Mesendoderm (in vitro differentiated cells): ENCODE data around the gene POU2F1.

Experiments
- DNase-seq: peaks from one replicate; pipeline ENCODE4 v3.0.0; 2013
- H2AK5ac ChIP-seq: 2 replicates; pipeline ENCODE4 v1.6.1; 2013; ENCODE audit warnings: low read length, inconsistent platforms
- H2BK120ac ChIP-seq: 2 replicates; pipeline ENCODE4 v1.6.1; 2013; ENCODE audit warnings: low read depth, mild to moderate bottlenecking, low read length, moderate library complexity, mixed read lengths
- H2BK15ac ChIP-seq: replicated peaks from 2 replicates; pipeline ENCODE4 v1.6.1; 2013; ENCODE audit warnings: low read depth, mild to moderate bottlenecking, moderate library complexity
- H2BK5ac ChIP-seq: 2 replicates; pipeline ENCODE4 v1.6.1; 2013; ENCODE audit warnings: low read length, inconsistent platforms
- H3K18ac ChIP-seq: 2 replicates; pipeline ENCODE4 v1.6.1; 2013; ENCODE audit warnings: mild to moderate bottlenecking, low read length, mixed read lengths
- H3K23ac ChIP-seq: one replicate; pipeline ENCODE4 v1.6.1; 2013; ENCODE audit warnings: low read length
- H3K27ac ChIP-seq: 2 replicates; pipeline ENCODE4 v1.5.1; 2013; ENCODE audit warnings: low read depth, mild to moderate bottlenecking, inconsistent platforms, low read length, moderate library complexity
- H3K27me3 ChIP-seq: 2 replicates; pipeline ENCODE4 v1.6.1; 2013; ENCODE audit warnings: low read length, control low read depth, mild to moderate bottlenecking, inconsistent platforms; ENCODE audit not compliant: insufficient read depth, poor library complexity
- H3K36me3 ChIP-seq: 2 replicates; pipeline ENCODE4 v1.6.1; 2013; ENCODE audit warnings: low read length, inconsistent platforms; ENCODE audit not compliant: control insufficient read depth, insufficient read depth
- H3K4ac ChIP-seq: one replicate; pipeline ENCODE4 v1.6.1; 2013; ENCODE audit warnings: low read depth, mild to moderate bottlenecking, low read length, moderate library complexity
- H3K4me1 ChIP-seq: 2 replicates; pipeline ENCODE4 v1.6.1; 2013; ENCODE audit warnings: low read depth, low read length, inconsistent platforms; ENCODE audit not compliant: control insufficient read depth
- H3K4me2 ChIP-seq: 2 replicates; pipeline ENCODE4 v1.6.1; 2013; ENCODE audit warnings: low read length
- H3K4me3 ChIP-seq: 2 replicates; pipeline ENCODE4 v1.5.1; 2013; ENCODE audit warnings: mild to moderate bottlenecking, low read length
- H3K56ac ChIP-seq: one replicate; pipeline ENCODE4 v1.6.1; 2013; ENCODE audit warnings: low read length
- H3K79me1 ChIP-seq: 2 replicates; pipeline ENCODE4 v1.6.1; 2013; ENCODE audit warnings: low read length, inconsistent platforms
- H3K79me2 ChIP-seq: 2 replicates; pipeline ENCODE4 v1.6.1; 2013; ENCODE audit warnings: mild to moderate bottlenecking, low read length; ENCODE audit not compliant: control insufficient read depth, insufficient read depth
- H3K9ac ChIP-seq: 2 replicates; pipeline ENCODE4 v1.6.1; 2013; ENCODE audit warnings: low read length, inconsistent platforms
- H4K5ac ChIP-seq: one replicate; pipeline ENCODE4 v1.6.1; 2013; ENCODE audit warnings: low read length
- H4K8ac ChIP-seq: one replicate; pipeline ENCODE4 v1.6.1; 2013; ENCODE audit warnings: low read depth, mild to moderate bottlenecking, control low read depth, low read length, moderate library complexity
- WGBS: extraction: QIAGEN DNeasy Blood & Tissue Kit; methylation state at CpG from one replicate; pipeline ENCODE4 v1.1.7; 2013; ENCODE audit warnings: low lambda C conversion rate, missing lambda C conversion rate; ENCODE audit not compliant: insufficient coverage; ENCODE audit errors: extremely low coverage; 5-methylcytosine and 5-hydroxymethylcytosine counted together

Gene POU2F1

GRCh38 chr1:167426716-167427115 is 206.0 kb downstream of the POU2F1 start:
- no peak overlapping the region for H2BK15ac ChIP-seq
- H3K23ac ChIP-seq = no peak overlapping the region
- H3K4ac ChIP-seq = no peak overlapping the region
- no peak for DNase-seq
- peaks cover 3% of the 10 kb centered on the region for H3K4me1 ChIP-seq
- H4K8ac ChIP-seq = no peak overlapping the region
- H2AK5ac ChIP-seq = no peak overlapping the region
- no peak overlapping the region for H3K27ac ChIP-seq
- H3K56ac ChIP-seq = no peak overlapping the region
- no peak overlapping the region for H3K4me3 ChIP-seq
- no peak overlapping the region for H2BK5ac ChIP-seq
- no peaks in the 10 kb centered on the region for H3K27me3 ChIP-seq
- H4K5ac ChIP-seq = no peak overlapping the region
- no peak overlapping the region for H3K9ac ChIP-seq
- no peak overlapping the region for H3K4me2 ChIP-seq
- H3K79me1 ChIP-seq = no peaks in the 10 kb centered on the region
- H3K36me3 ChIP-seq = no peaks in the 10 kb centered on the region
- no CpG with 5 or more reads among the region's 4 CpGs for WGBS
- no peak overlapping the region for H3K18ac ChIP-seq
- no peak overlapping the region for H2BK120ac ChIP-seq
- no peaks in the 10 kb centered on the region for H3K79me2 ChIP-seq

DNA sequence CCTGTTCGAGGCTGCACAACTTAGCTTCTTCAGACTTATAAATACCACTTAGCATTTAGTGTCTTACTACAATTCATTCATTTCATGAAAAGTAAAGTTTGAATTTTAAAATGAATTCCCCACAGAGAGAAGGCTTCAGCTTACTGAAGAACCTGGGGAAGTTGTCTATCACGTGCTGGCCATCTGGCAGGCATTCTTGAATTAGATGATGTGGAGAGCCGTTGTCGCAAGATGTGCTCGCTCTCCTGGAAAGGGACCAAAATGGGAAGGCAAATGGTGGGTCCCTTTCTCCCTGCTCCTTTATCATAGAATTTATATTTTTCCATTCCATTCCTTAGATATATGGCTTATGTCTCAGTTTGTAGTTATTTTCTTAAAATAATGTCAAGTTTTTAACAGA is 207.2 kb downstream of the POU2F1 start:
- H3K4me1 ChIP-seq = peaks cover 3% of the 10 kb centered on the region

GRCh38 chr1:167428395-167428794 is 207.7 kb downstream of the POU2F1 start:
- H3K27me3 ChIP-seq = no peaks in the 10 kb centered on the region
- H2BK15ac ChIP-seq = no peak overlapping the region
- H4K5ac ChIP-seq = no peak overlapping the region
- DNase-seq = no peak
- no peaks in the 10 kb centered on the region for H3K36me3 ChIP-seq
- no peak overlapping the region for H2BK120ac ChIP-seq
- H3K4me1 ChIP-seq = peaks cover 3% of the 10 kb centered on the region
- no peak overlapping the region for H3K27ac ChIP-seq
- H2BK5ac ChIP-seq = no peak overlapping the region
- no peak overlapping the region for H2AK5ac ChIP-seq
- H3K4ac ChIP-seq = no peak overlapping the region
- no peaks in the 10 kb centered on the region for H3K79me1 ChIP-seq
- H3K79me2 ChIP-seq = no peaks in the 10 kb centered on the region
- H3K9ac ChIP-seq = no peak overlapping the region
- H3K23ac ChIP-seq = no peak overlapping the region
- no peak overlapping the region for H3K18ac ChIP-seq
- no peak overlapping the region for H3K56ac ChIP-seq
- H4K8ac ChIP-seq = no peak overlapping the region
- no CpG with 5 or more reads among the region's 2 CpGs for WGBS
- no peak overlapping the region for H3K4me2 ChIP-seq
- H3K4me3 ChIP-seq = no peak overlapping the region

More for the DNA sequence above, 207.2 kb downstream of the POU2F1 start:
- no peak overlapping the region for H4K5ac ChIP-seq
- H3K23ac ChIP-seq = no peak overlapping the region
- H2AK5ac ChIP-seq = no peak overlapping the region
- H3K18ac ChIP-seq = no peak overlapping the region
- no peak for DNase-seq
- H2BK5ac ChIP-seq = no peak overlapping the region
- H3K27me3 ChIP-seq = no peaks in the 10 kb centered on the region
- H4K8ac ChIP-seq = no peak overlapping the region
- no CpG with 5 or more reads among the region's 5 CpGs for WGBS
- no peak overlapping the region for H2BK120ac ChIP-seq
- H3K36me3 ChIP-seq = no peaks in the 10 kb centered on the region
- H3K27ac ChIP-seq = no peak overlapping the region
- H3K56ac ChIP-seq = no peak overlapping the region
- H3K9ac ChIP-seq = no peak overlapping the region
- H3K79me2 ChIP-seq = no peaks in the 10 kb centered on the region
- no peaks in the 10 kb centered on the region for H3K79me1 ChIP-seq
- no peak overlapping the region for H2BK15ac ChIP-seq
- H3K4me3 ChIP-seq = no peak overlapping the region
- no peak overlapping the region for H3K4ac ChIP-seq
- H3K4me2 ChIP-seq = no peak overlapping the region

GRCh38 chr1:167429612-167430011 is 208.9 kb downstream of the POU2F1 start:
- H3K79me2 ChIP-seq = no peaks in the 10 kb centered on the region
- no peak for DNase-seq
- no peak overlapping the region for H3K4me3 ChIP-seq
- H3K56ac ChIP-seq = no peak overlapping the region
- no peak overlapping the region for H3K23ac ChIP-seq
- no peak overlapping the region for H2BK5ac ChIP-seq
- no peak overlapping the region for H4K5ac ChIP-seq
- WGBS = no CpG with 5 or more reads among the region's 2 CpGs
- H3K36me3 ChIP-seq = no peaks in the 10 kb centered on the region
- peaks cover 3% of the 10 kb centered on the region for H3K4me1 ChIP-seq
- H2AK5ac ChIP-seq = no peak overlapping the region
- H3K9ac ChIP-seq = no peak overlapping the region
- H2BK120ac ChIP-seq = no peak overlapping the region
- H3K79me1 ChIP-seq = no peaks in the 10 kb centered on the region
- H3K4me2 ChIP-seq = no peak overlapping the region
- H3K18ac ChIP-seq = no peak overlapping the region
- H3K27ac ChIP-seq = no peak overlapping the region
- no peak overlapping the region for H4K8ac ChIP-seq
- H2BK15ac ChIP-seq = no peak overlapping the region
- H3K4ac ChIP-seq = no peak overlapping the region
- no peaks in the 10 kb centered on the region for H3K27me3 ChIP-seq

DNA sequence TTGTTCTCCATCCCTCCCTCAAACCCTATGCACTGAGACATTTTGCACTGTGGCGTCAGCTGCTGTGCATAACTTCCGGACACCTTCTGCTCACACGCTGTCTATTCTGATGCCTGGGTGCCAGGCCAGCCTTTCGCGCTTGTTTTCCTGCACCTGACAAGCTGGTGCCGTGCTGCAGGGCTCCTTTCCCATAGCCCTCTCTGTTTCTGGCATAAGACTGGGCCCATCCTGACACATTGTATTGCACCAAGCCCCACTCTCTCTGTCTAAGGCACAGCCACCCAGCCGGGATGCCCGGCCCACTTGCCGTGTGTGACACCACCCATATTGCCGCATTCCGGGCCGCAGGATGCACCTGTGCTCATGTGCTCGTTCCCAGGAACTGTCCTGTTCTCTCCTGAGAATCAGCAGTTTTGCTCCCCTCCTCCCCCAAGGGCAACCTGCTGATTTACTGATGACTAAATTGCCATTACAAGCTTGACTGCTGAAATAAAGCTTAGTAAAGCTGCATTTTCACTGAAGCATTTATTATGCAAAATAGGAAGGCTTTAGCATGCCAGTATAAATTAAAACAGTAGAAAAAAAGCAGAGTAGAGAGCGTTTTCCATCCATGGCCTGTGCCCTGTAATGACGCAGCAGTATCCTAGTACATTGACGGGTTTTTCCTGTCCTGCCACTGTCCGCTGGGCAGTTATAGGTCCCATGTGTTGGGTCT is 209.6 kb downstream of the POU2F1 start:
- Histone ChIP-seq H3K79me1 (no peaks in the 10 kb centered on the region), H2BK5ac (no peak overlapping the region), H3K4me1 (peaks cover 2% of the 10 kb centered on the region), H3K27me3 (no peaks in the 10 kb centered on the region), H3K56ac (no peak overlapping the region), H4K5ac (no peak overlapping the region), H3K4me3 (no peak overlapping the region), H2AK5ac (no peak overlapping the region), H3K18ac (no peak overlapping the region), H3K23ac (peak overlapping the region; percentile 80), H2BK120ac (no peak overlapping the region), H3K4ac (no peak overlapping the region), H4K8ac (no peak overlapping the region), H2BK15ac (no peak overlapping the region), H3K36me3 (no peaks in the 10 kb centered on the region), H3K27ac (no peak overlapping the region), H3K4me2 (no peak overlapping the region), H3K9ac (no peak overlapping the region), H3K79me2 (no peaks in the 10 kb centered on the region)
- no CpG with 5 or more reads among the region's 17 CpGs for WGBS
- no peak for DNase-seq

DNA sequence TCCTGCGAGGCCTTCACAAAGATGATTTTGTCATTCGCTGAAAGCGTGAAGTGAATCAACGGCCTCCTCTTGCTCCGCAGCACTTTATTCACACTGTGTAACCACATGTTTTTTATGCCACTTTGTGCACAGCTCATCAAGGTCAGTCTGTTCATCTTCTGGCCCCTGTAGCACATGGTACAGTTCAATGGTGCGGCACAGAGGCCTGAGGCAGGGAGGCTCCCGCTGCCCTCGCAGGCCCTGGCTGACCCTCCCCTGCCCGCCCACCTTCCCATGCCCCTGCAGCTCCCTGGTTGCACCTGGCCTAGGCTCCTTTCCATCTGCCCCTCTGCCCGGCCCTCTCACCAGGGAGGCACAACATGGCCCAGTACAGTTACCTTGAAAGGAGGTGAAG is 210.2 kb downstream of the POU2F1 start:
- no peak for DNase-seq
- H3K79me2 ChIP-seq = no peaks in the 10 kb centered on the region
- H3K27me3 ChIP-seq = no peaks in the 10 kb centered on the region
- WGBS = no CpG with 5 or more reads among the region's 10 CpGs
- H3K18ac ChIP-seq = no peak overlapping the region
- no peaks in the 10 kb centered on the region for H3K36me3 ChIP-seq
- H3K56ac ChIP-seq = peak overlapping the region; percentile 49
- H3K4me2 ChIP-seq = no peak overlapping the region
- H4K5ac ChIP-seq = no peak overlapping the region
- no peaks in the 10 kb centered on the region for H3K4me1 ChIP-seq
- H3K23ac ChIP-seq = peak overlapping the region; percentile 80
- H2AK5ac ChIP-seq = no peak overlapping the region
- H3K9ac ChIP-seq = no peak overlapping the region
- no peak overlapping the region for H2BK5ac ChIP-seq
- no peak overlapping the region for H3K4ac ChIP-seq
- no peaks in the 10 kb centered on the region for H3K79me1 ChIP-seq
- H4K8ac ChIP-seq = no peak overlapping the region
- no peak overlapping the region for H3K4me3 ChIP-seq
- no peak overlapping the region for H2BK120ac ChIP-seq
- H3K27ac ChIP-seq = no peak overlapping the region
- H2BK15ac ChIP-seq = no peak overlapping the region
